Fibroblast of pulmonary artery (primary cell): ENCODE measurements around the gene ATP9B.

Experiments
- DNase-seq: peaks from one replicate; pipeline ENCODE4 v3.0.0-alpha.2; 2010; ENCODE audit warnings: low read depth
- H3K4me3 ChIP-seq: replicated peaks from 2 replicates; pipeline ENCODE4 v1.5.1; 2011; ENCODE audit warnings: low read depth, mild to moderate bottlenecking, control low read depth, low read length, moderate library complexity
- CTCF ChIP-seq: IDR thresholded peaks from 2 replicates; pipeline ENCODE4 v1.5.1; 2011; ENCODE audit warnings: mild to moderate bottlenecking, control low read depth, low read length, inconsistent platforms; ENCODE audit errors: missing control alignments

Gene ATP9B

GRCh38 chr18:79424880-79425568, 355.8 kb downstream of the ATP9B start:
- H3K4me3 ChIP-seq = no peak overlapping the region
- TF ChIP-seq CTCF = no peak
- DNase-seq = no peak

GRCh38 chr18:79425569-79425886, 356.3 kb downstream of the ATP9B start:
- H3K4me3 ChIP-seq = no peak overlapping the region
- no peak for TF ChIP-seq CTCF
- DNase-seq = no peak

- TF ChIP-seq CTCF = no peak
- DNase-seq = no peak
Observed at GRCh38 chr18:79426376-79427300, 357.4 kb downstream of the ATP9B start.

GRCh38 chr18:79427368-79428225, 358.4 kb downstream of the ATP9B start:
- H3K4me3 ChIP-seq = no peak overlapping the region
- no peak for TF ChIP-seq CTCF
- DNase-seq = no peak

More at GRCh38 chr18:79426376-79427300, 357.4 kb downstream of the ATP9B start:
- H3K4me3 ChIP-seq = no peak overlapping the region
